Activated CD4-positive, CD25-positive, alpha-beta regulatory T cell treated with anti-CD3 and anti-CD28 coated beads, Interleukin-2, amount 50 U/mL, for 16 hours (primary cell): ENCODE data around the gene ZNF493.
A peak's percentile ranks its signal among the peaks of the same experiment; 100 is the strongest.

Experiments
- DNase-seq: peaks from one replicate; pipeline ENCODE4 v3.0.0-alpha.2; 2020; ENCODE audit warnings: low read depth, low spot score

The ZNF493 gene

GRCh38 chr19:21463449-21464105 is 66.6 kb downstream of the ZNF493 start:
- DNase-seq: no peak

DNA sequence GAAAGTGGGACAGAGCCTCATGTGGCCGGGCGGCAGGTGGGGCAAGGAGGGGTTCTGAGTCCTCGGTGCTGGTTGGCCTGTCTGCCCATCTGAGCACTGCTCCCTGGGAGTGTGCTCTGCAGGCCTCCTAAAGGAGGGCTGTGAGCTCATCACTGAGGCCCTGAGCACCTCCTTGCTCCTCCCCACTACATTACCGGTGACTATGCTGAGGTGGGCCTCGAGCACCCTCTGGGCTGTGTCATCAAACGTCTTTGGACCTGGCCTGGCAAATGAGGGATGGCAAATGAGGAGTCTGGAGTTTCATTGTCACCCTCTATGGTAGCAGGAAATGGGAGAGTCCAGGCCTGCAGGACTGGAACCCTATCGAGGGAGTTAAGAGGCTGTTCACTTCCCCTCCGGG is 69.7 kb downstream of the ZNF493 start:
- no peak for DNase-seq

DNA sequence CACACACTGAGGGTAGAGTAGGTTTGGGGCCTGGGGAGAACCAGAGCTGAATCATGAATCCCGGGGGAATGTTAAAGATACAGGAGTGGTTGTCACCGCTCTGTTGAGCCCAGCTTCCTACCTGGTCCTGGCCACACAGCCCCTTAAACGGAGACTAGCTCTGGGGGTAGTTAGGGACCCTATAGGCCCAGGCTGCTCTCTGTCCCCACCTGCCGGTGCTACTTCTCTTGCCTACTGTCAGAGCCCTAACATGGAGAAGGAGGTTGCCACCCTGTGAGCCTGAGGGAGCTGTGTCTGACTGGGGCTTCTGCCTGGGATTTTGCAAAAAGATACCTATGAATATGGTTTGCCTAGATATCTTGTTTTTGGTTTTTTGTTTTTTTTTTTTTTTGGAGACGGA is 71.9 kb downstream of the ZNF493 start:
- DNase-seq: no peak

DNA sequence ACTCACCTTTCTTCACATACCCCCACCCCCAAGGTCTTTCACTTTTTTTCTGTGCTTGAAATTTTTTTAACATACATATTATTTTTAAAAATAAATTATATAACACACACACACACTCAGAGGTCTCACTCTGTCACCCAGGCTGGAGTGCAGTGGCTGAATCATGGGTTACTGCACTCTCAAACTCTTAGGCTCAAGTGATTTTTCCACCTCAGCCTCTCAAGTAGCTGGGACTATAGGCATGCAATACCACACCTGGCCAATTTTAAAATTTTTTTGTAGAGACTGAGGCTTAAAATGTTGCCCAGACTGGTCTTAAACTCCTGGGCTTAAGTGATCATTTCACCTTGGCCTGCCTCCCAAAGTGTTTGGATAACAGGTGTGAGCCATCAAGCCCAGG is 75.6 kb downstream of the ZNF493 start:
- no peak for DNase-seq

DNA sequence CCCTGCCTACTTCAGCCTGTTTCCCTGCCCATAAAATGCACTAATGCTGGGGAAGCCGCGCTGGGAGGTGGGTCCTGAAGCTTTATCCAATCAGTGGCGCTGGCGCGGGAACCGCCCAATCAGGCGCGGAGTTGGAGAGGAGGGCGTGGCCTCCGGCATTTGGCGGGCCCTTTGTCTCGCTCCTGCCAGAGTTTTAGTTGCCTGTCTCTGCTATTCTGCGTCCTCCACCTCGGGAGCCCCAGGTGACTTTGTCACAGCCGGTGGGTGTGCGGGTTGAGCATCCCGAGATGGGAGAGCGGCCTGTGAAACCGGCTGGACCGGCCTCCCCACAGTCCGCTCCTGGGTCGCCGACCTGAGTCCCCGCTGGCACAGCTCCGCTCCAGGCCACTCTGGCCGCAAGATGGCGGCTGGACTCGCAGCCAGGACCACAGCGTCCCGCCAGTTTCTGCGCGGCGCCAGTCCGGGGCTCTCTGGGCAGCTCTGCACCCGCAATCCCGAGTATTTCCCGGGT is 77.8 kb downstream of the ZNF493 start:
- peak; percentile 42 for DNase-seq
